Smooth muscle cell of trachea (primary cell): Measurements from ENCODE around the gene ATP5PB. TPM values are rescaled to one million over a fixed set of nuclear protein-coding genes. Genes with fewer than 3 reads are reported as not detected.

Experiments
- total RNA-seq: library from RNA; depleted of rRNA; stranded (reverse); fragments of >200 nt; gene quantifications from 2 replicates; pipeline ENCODE4 v1.2.1, GENCODE V29; 2014

ATP5PB gene, protein sequence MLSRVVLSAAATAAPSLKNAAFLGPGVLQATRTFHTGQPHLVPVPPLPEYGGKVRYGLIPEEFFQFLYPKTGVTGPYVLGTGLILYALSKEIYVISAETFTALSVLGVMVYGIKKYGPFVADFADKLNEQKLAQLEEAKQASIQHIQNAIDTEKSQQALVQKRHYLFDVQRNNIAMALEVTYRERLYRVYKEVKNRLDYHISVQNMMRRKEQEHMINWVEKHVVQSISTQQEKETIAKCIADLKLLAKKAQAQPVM
- 216 and 440 TPM in 2 replicates for total RNA-seq

GRCh38 chr1:111448918-111449702, at the start of gene ATP5PB, which contains the start of gene WDR77:
Gene ATP5PB, plus strand, starts transcription at chr1:111449464. Its CDS starts 78 bp downstream, at chr1:111449542.
Gene WDR77, minus strand, starts transcription at chr1:111449256. Its CDS starts 87 bp downstream, at chr1:111449169.

DNA sequence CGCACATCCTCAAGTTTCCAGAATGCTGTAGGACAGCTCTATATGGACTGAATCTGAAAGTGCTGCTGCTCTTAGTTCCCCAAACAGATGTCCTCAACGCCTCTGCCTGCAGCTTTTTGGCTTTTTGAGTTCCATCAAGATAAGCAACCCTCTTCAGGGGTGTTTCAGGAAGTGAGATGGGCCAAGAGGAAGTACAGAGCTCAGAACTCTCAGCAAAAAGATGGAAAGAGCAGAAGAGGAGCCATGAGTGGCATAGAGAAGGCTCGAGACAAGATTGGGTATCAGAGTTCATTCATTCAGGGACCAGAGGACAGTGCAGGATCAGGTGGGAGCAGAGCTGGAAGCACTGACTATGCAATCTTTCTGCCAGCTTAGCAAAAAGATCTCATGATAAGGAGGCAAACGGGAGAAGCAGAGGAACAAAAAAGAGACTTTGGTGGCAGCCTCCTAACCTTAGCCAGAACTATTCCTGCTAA, 54.4 kb downstream of the ATP5PB start, which contains the start of the genes ADORA3 and TMIGD3:
Gene ADORA3 (minus strand): TSS at position 49 of the 476 bp plus-strand sequence. CDS start 279 bp downstream, outside the sequence.
Gene TMIGD3 (minus strand): TSS at position 49 of the 476 bp plus-strand sequence. CDS start 279 bp downstream, outside the sequence.

Other genes starting within 250 kb of the ATP5PB start
- 3.3 and 22.7 TPM in 2 replicates for gene DENND2D, start 248.8 kb upstream of the ATP5PB start, total RNA-seq
- gene CHI3L2, start 221.8 kb upstream of the ATP5PB start, total RNA-seq: 2.5 and 10.6 TPM in 2 replicates
- not detected in 2 replicates for gene CHIA, start 158.6 kb upstream of the ATP5PB start, total RNA-seq
- 0.99 TPM in 1 of 2 replicates, not detected in the other for gene OVGP1, start 21.7 kb upstream of the ATP5PB start, total RNA-seq
- 33.0 and 39.9 TPM in 2 replicates for gene WDR77, start 208 bp upstream of the ATP5PB start, total RNA-seq
- 0.29 and 0.33 TPM in 2 replicates for gene C1orf162, start 24.5 kb downstream of the ATP5PB start, total RNA-seq
- gene ADORA3, start 54.2 kb downstream of the ATP5PB start, total RNA-seq: not detected in 2 replicates
- gene TMIGD3, start 54.2 kb downstream of the ATP5PB start, total RNA-seq: not detected in 2 replicates
- gene RAP1A, start 170.3 kb downstream of the ATP5PB start, total RNA-seq: 18.2 and 40.0 TPM in 2 replicates